GM19043 (cell line): ENCODE measurements around the gene GMPPA.

Experiments used
- ATAC-seq: cut with Tn5 transposase; IDR thresholded peaks from one replicate; pipeline ENCODE4 v1.9.1; 2021; ENCODE audit warnings: low read depth; ENCODE audit not compliant: unreplicated experiment

Gene GMPPA

GRCh38 chr2:219498280-219499057 lies at the start of gene GMPPA:
Gene GMPPA (plus strand): TSS chr2:219498891. CDS start chr2:219499976, 1,085 bp downstream.
- peak; percentile 95 for ATAC-seq

GRCh38 chr2:219449609-219450008 lies 49.1 kb upstream of the GMPPA start:
- no peak for ATAC-seq

DNA sequence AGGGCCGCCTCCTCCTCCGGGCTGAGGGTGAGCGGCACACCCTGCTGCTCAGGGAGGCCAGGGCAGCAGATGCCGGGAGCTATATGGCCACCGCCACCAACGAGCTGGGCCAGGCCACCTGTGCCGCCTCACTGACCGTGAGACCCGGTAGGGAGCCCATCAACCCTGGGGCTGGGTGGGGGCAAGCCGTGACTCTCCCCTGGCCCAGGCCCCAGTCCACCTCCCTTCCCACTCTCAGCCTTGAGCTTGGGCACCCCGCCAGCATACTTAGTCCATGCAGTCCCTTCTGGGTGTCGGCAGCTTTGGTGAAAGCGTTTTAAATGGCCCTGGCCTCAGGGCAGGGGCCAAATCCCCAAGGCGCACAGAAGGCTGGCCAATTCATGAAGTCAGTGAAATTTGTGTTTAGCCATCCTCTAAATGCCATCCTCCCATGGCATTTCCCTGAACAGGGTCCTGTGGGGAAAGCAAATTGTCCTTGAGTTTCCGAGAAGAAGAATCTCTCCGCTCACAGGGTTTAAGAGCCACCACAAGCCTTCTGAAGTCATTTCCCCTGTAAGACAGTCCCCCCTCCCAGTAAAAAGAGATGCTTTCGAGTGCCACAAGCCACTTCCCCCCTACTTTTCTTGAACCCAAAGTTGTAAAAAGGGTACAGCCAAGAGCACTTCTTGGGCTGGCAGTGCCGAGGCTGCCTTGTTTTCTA lies 46.9 kb upstream of the GMPPA start:
- ATAC-seq, result no peak

DNA sequence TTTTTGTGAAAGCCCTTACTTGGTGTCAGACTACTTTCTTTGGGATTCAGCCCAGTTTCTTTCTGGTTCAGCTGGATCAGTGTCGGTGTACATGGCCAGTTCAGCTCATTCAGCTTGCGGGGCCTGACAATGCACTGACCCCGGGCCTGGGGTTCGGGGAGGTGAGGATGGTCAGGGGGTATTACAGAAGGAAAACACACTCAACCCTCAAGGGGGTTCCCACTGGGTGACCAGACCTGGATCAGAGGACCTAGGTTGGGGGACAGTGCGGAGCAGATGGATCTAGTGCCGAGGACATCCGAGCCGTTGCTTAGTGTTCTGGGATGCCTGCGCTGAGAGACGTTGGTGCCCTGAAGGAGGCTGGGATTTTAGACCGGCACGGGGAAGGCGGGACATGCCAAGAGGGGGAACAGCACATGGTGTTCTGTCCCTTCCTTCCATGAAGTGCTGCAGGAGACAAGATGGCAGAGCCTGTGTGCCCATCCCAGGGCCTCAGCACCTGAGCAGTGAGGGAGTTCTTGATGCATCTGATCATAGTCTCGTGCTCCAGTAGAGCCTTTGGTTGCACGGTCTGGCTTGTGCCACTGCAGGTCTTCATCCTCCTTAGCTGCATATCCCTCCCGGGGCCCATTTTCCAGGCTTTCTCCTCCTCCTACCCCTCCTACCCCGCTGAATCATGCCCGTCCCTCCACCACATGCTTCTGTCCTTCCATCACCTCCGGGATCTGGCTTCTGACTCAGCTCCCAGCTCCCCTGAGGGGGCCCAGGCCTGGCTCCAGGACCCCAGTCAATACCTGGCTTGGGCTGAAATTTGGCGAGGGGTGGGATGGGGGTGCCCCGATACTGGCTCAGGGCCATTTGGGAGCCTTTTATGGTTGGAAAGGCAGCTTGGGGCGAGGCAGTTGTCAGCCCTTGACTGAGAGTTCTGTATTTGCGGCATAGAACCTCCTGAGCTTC lies 46.1 kb upstream of the GMPPA start:
- no peak for ATAC-seq

- no peak for ATAC-seq
Observed at GRCh38 chr2:219453671-219454590, 44.8 kb upstream of the GMPPA start.

DNA sequence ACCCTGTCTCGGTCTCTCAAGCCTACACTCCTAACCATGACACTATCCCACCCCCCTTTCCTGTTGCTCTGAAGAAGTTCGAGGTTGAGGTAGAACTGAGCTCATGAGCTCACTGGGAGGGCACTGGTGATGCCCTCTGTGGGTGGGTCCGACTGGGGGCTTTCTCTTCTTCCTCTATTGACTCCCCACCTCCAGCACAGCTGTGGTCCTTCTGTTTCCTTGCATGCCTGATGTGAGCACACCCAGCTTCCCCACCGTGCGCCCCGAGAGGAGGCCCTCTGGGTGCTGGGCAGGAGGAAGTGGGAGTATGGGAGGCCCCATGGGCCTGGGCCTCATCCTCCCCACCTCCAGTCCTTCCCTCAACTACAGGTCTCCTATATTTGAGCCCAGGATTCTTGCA lies 43.1 kb upstream of the GMPPA start:
- ATAC-seq, result no peak

- no peak for ATAC-seq
Observed at GRCh38 chr2:219457784-219458369, 40.8 kb upstream of the GMPPA start.

GRCh38 chr2:219458996-219459395 lies 39.7 kb upstream of the GMPPA start:
- ATAC-seq, result no peak

DNA sequence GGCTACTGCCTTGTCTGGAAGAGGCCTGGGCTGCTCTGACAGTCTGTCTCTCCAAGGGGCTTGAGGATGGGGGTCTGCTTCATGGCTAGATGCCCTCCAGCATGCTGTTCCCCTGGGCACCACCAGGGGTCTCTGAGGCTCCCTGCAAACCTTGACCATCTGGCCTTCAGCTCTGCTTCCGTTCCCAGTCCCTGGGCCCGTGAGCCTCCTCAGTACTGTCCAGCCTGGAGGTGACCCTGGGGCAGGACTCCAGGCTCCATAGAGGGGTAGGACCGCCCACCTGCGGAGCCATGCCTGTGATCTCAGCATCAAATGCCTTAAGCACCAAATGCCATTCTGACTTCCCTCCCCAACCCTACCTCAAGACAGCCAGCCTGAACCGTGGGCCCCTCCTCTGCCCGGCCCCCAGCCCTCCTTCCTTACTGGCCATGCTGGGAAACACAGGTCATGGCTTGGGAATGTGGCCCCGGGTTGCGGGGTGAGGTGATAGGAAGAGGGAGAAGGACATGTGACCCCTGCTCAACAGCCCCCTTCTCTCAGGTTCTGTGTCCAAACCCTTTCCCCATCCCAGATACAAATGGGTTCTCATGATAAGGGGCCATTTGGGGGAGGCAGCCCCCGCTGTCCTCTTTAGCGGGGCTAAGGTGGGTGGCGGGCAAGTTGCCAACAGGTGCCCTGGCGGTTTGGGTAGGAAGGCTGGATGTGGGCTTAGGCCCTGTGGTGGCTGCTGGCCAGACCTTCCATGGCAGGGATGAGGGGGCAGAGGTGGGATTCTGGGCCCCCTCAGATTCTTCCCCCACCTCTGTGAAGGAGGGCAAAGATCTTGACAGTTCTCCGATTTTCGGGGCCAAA lies 39.0 kb upstream of the GMPPA start:
- ATAC-seq, result peak; percentile 84

DNA sequence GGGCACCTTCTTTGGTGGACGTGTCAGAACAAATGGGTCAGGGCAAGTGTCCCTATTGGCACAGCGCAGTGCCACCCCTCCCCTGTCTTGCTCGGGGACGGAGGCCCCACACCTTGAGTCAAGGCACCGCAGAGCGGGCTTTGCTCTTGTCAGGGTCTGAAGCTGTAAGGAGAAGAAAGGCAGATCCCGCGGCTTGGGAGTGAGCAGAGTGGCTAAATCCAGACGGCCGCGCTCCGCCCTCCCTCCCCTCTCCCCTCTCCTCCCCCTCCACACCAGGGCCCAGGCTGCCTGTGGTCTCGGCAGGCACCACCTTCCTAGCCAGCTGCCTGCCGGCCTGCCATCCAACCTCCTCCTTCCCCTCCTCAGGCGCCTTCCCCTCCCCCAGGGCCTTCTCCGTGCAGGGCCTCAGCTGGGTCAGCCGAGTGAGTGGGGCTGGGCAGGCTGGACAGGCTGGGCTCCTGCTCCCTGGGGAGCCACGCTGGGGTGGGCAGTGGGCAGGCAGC lies 38.2 kb upstream of the GMPPA start:
- ATAC-seq, result no peak

DNA sequence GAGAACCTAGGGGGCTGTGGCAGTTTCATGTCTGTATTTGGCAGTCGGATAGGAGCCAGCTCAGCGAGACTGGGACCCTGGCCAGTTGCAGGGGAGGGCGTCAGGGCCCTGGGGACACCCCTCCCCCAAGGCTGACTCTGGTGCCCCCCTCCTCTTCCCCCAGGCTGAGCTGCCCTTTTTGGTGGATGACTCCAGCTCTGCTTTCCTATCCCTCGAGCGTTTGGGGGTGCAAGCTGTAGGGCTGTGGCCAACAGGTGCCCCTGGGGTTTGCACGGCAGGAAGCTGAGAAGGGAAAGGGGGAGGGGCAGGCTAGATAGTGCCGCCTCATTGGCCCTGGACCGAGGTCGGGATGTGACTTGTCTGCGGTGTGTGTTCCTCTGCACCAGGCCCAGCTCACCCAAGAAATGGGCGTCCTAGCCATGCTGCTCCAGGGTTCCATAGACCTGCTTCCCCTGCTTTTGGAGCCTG lies 37.6 kb upstream of the GMPPA start:
- ATAC-seq, result no peak

GRCh38 chr2:219461669-219462068 lies 37.0 kb upstream of the GMPPA start:
- no peak for ATAC-seq

DNA sequence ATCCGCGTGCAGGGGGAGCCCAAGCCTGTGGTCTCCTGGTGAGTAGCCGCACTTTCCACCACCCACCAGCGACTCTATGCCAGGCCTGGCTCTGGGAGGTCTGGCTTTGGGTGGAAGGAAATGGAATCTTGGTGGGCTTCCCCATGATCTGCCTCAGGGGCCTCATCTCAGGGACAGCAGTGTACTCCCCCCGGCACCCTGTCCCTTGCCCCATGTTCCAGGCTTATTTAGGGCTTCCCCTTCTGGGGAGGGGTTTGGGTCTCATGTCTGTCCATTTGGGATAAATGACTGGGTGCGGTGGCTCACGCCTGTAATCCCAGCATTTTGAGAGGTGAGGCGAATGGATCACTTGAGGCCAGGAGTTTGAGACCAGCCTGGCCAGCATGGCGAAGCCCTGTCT lies 36.3 kb upstream of the GMPPA start:
- ATAC-seq, result no peak

DNA sequence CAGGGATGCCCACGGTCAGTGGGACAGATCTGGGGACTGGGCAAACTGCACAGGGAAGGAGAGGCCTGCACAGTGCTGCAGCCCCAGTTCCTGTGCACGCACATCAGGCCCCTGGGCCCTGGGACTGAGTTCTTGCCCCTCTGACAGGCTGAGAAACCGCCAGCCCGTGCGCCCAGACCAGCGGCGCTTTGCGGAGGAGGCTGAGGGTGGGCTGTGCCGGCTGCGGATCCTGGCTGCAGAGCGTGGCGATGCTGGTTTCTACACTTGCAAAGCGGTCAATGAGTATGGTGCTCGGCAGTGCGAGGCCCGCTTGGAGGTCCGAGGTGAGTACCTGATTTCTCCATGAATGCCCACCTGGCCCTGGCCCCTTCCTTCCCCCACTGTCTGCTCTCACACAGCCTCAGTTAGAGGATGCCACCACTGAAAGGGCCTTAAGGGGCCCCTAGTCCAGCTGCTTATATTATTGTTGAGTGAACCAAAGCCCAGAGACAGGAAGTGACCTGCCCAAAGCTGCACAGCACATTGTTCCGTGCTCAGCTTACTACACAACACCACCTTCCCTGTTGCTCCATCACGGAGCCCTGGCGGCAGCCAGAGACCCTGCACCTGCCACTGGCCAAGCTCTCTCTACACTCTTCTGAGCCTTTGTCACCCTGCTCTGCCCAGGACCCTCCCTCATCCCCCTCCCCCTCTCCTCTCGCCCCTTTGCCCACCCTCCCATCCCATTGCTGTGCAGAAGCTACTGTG lies 34.2 kb upstream of the GMPPA start:
- no peak for ATAC-seq

DNA sequence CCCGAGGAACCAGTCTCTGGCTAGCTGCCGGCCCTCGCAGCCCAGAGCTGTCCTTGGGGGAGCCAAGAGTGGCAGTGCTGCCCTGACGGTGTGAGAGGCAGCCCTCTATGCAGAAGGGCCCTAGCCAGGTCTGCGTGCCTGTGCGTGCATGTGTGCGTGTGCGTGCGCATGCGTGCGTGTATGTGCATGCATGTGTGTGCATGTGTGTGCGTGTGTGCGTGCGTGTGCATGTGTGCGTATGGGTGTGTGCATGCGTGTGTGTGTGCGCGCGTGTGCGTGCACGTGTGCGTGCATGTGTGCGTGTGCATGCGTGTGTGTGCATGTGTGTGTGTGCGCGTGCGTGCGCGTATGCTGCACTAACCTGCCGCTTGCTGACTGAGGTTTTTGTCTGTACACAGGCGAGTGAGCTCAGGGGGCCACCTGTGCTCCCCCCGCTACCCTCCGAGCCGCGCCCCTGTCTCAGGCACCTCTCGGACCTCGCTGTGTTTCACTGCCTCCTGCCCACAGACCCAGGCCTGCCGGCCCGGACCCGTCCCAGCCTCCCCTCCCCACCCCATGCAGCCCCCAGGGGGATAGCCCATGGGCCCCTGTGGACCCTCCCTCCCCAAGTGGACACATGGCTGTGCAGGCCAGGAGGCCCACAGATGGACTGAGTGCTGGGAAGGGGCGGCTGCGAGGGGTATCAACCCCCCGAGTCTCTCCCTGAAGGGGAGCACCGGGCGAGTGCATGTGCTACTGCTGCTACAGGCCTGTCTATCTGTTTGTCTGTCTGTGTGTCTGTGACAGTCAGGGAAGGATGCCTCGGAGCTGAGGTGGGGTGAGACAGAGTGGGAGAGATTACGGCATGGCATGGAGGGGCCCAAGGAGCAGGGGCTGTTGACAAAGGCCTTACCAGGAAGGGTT lies 32.8 kb upstream of the GMPPA start:
- ATAC-seq, result no peak

GRCh38 chr2:219466816-219467735 lies 31.6 kb upstream of the GMPPA start:
- ATAC-seq, result no peak
